EH (cell line): ENCODE results near the gene ARHGEF2.
A peak's percentile ranks its signal among the peaks of the same experiment; 100 is the strongest.

Experiments
- DNase-seq: peaks from one replicate; pipeline ENCODE4 v3.0.0-alpha.2; 2015; ENCODE audit warnings: low read depth

ARHGEF2 gene

GRCh38 chr1:155911156-155912055, 66.9 kb downstream of the ARHGEF2 start, which contains the start of gene RIT1:
Gene RIT1 (minus strand): TSS chr1:155911349. CDS start chr1:155910761, 588 bp downstream.
- peak; percentile 83 for DNase-seq

DNA sequence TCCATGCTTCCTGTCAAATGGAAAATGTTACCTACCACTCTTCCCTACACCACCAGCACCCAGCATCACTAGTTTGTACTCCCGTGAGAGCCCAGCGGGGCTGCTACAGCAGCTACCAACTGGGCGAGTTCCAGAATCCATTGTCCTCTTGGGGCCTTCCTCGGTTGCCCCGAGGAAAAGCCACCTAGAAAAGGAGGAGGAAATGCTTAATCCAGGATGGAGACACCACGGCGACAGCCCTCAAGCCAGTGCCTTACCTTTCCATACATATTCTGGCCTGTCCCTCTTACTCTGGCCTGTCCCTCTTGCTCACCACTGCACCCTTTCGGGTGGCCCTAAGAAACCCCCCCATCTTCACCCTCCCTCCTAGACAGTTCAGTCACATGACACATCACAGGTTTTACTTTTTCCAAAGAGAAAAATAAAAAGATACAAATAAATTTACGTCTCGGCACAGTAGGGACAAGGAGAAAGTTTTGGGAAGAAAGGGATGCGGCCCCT, 67.7 kb downstream of the ARHGEF2 start:
- peak; percentile 58 for DNase-seq

DNA sequence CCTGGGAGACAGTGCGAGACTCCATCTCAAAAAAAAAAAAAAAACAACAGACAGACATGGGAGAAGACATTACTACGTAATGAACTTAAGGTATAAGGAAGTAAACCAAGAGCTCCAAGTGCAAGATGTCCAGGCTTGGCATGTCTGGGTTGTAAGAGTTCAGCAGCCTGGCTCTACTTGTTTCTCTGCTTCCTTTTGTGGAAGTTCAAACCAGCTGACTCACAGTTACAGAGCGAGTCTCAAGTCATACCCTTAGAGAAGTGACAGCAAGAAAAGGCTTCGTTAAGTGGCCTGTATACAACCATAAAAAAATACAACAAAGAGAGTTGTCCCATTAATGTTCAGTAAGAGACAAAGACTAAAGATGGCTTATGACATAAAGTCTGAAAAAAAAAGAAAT, 68.5 kb downstream of the ARHGEF2 start:
- peak; percentile 81 for DNase-seq

DNA sequence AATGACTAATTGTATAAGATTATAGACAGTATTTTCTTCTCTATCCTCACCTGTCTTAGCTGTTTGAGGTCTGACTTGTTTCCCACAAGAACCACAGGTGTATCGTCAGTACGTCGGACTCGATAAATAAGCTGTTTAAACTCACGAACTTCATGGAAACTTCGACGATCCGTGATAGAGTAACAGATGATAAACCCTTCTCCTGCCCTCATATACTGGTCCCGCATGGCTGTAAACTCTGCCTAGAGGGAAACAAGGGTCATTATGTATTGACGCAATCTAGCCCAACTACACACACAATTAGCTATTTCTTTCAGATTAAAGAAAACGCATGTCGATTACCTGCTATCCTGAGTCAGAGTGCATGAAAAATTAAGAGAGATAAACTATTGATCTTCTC, 74.1 kb downstream of the ARHGEF2 start:
- DNase-seq = no peak

- no peak for DNase-seq
Measured at GRCh38 chr1:155900161-155900560, 78.2 kb downstream of the ARHGEF2 start.

DNA sequence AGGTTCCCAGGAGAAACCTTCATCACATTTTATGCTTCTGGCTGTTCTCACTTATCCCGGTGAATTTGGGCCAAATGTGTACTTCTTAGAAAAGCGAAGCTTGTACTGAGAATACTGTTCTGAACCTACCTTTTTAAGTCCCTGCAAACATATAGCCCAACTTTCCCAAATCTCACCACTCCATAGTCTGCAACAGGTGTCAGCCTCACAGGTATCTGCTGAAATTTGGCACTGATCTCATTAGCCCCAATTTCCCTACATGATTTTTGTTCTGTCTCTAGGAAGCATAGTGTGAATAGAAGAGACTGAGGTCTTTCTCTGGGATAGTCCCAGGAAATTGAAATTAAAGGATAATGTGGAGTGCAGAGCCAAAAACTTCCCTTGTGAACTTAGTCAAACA, 78.7 kb downstream of the ARHGEF2 start:
- no peak for DNase-seq

GRCh38 chr1:155898888-155899287, 79.5 kb downstream of the ARHGEF2 start:
- no peak for DNase-seq

GRCh38 chr1:155897746-155898145, 80.6 kb downstream of the ARHGEF2 start:
- DNase-seq = no peak
